Spinal cord (tissue), 10 donors: ENCODE data around the gene BCAS1. TPM values are rescaled to one million over a fixed set of nuclear protein-coding genes. Genes with fewer than 3 reads are reported as not detected.

ENCODE experiments used
- DNase-seq, 6 donors: peaks; one replicate each; pipeline versions ENCODE4 v3.0.0 to v3.0.0-alpha.2; 2013 to 2015; ENCODE audit warnings: low spot score in 6 of 6, low read depth in 4 of 6
- H3K27ac ChIP-seq: one replicate; pipeline ENCODE4 v1.5.1; 2013; ENCODE audit warnings: low read depth, low read length, control low read depth
- H3K27me3 ChIP-seq: one replicate; pipeline ENCODE4 v1.6.1; 2013; ENCODE audit warnings: low read length; ENCODE audit not compliant: control insufficient read depth, insufficient read depth
- H3K36me3 ChIP-seq: one replicate; pipeline ENCODE4 v1.6.1; 2013; ENCODE audit warnings: low read length; ENCODE audit not compliant: control insufficient read depth, insufficient read depth
- H3K4me1 ChIP-seq: one replicate; pipeline ENCODE4 v1.6.1; 2013; ENCODE audit warnings: low read length; ENCODE audit not compliant: control insufficient read depth, insufficient read depth
- H3K4me3 ChIP-seq: one replicate; pipeline ENCODE4 v1.5.1; 2013; ENCODE audit warnings: low read depth, low read length, control low read depth
- H3K9me3 ChIP-seq: one replicate; pipeline ENCODE4 v1.6.1; 2013; ENCODE audit warnings: low read length; ENCODE audit not compliant: control insufficient read depth, insufficient read depth
- WGBS: methylation state at CpG from one replicate; pipeline ENCODE4 v1.1.5; 2013; ENCODE audit warnings: missing lambda C conversion rate; ENCODE audit not compliant: insufficient coverage; 5-methylcytosine and 5-hydroxymethylcytosine counted together
- polyA plus RNA-seq, 2 donors: library from polyadenylated mRNA; unstranded; fragments of 120-200 nt; gene quantifications; one replicate each; pipeline ENCODE4 v1.2.1, GENCODE V29; 2013; ENCODE audit not compliant: insufficient read length in 2 of 2
- total RNA-seq, 2 donors: library from RNA; depleted of rRNA in 1 of 2; stranded (reverse); fragments of 120-200 nt in 1 of 2; fragments of >200 nt in 1 of 2; gene quantifications; one replicate each; pipeline versions ENCODE4 v1.2.3 to v1.2.4, GENCODE V29; 2013 to 2014
- donor health status: healthy.

BCAS1 gene
- total and polyA plus RNA-seq, 4 donors = 93.3 to 402 (median 189) TPM

DNA sequence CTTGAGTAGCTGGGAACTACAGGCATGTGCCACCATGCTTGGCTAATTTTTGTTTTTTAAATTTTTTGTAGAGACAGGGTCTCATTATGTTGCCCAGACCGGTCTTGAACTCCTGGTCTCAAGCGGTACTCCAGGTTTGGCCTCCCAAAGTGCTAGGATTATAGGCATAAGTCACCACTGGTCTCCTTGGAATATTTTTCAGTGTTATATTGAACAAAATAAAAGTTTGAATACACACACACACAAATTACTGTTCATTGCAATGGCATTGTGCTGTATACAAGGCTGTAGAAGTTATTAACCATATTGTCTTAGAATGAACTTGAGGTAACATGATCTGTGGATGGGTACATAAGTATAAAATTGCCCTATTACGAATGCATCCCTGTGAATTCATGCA, 166.1 kb downstream of the BCAS1 start:
- H3K4me1 ChIP-seq = peaks cover 3% of the 10 kb centered on the region
- H3K4me3 ChIP-seq = no peak overlapping the region
- WGBS = no CpG with 5 or more reads among the region's 3 CpGs

DNA sequence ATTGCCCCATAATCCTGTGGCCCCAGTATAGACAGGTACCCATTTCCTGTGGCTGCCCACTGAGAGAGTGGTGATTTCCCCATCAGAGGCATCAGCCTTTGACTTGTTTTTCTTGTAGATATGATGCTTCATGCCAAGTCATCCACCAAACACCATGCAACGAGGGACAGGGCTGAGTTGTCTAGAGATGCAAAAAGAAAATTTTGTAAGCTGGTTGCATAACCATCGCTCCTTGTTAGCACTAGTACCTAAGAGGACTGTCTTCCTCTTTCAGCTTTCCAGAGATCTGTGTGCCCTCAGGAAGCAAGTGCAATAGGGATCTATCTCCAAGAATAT, 166.8 kb downstream of the BCAS1 start:
- DNase-seq = no peak
- H3K4me1 ChIP-seq = peaks cover 4% of the 10 kb centered on the region
- no peak overlapping the region for H3K4me3 ChIP-seq
- 100% methylated on average over 1 of the region's 2 CpGs for WGBS
- H3K9me3 ChIP-seq = no peaks in the 10 kb centered on the region
- H3K27ac ChIP-seq = no peak overlapping the region
- no peaks in the 10 kb centered on the region for H3K27me3 ChIP-seq
- H3K36me3 ChIP-seq = no peaks in the 10 kb centered on the region

More for the DNA sequence above, 166.1 kb downstream of the BCAS1 start:
- no peak for DNase-seq
- Histone ChIP-seq H3K27me3 (no peaks in the 10 kb centered on the region), H3K27ac (no peak overlapping the region), H3K36me3 (no peaks in the 10 kb centered on the region), H3K9me3 (no peaks in the 10 kb centered on the region)

DNA sequence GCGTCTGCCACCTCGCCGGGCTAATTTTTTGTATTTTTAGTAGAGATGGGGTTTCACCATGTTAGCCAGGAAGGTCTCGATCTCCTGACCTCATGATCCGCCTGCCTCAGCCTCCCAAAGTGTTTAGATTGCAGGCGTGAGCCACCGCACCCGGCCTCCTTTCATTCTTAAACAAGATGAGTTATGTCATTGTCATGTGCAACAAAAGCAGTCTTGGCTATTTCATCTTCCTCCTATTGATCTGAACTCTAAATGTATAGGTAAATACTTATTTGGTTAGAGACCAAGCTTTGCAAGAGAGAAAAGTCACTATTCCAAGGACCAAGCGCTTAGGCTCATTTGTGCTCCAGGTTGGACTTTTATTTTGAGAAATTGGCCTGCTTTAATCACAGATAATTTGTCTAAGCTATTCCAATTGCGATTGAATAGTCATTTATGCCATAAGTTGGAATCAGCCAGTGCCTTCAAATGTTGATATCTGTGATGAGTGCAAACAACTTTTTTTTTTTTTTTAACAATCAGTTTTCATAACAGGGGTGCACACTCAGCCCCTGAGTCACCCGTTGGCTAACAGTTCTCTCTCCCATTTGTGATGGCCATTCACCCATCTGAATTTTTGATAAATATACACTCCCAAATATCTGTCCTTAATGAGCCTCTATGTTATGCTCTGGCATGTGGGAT, 167.3 kb downstream of the BCAS1 start:
- 90% methylated on average over 4 of the region's 11 CpGs for WGBS
- peaks cover 4% of the 10 kb centered on the region for H3K4me1 ChIP-seq
- H3K27ac ChIP-seq = no peak overlapping the region
- no peaks in the 10 kb centered on the region for H3K27me3 ChIP-seq
- no peak overlapping the region for H3K4me3 ChIP-seq
- no peaks in the 10 kb centered on the region for H3K36me3 ChIP-seq
- no peak for DNase-seq
- no peaks in the 10 kb centered on the region for H3K9me3 ChIP-seq

GRCh38 chr20:53901497-53902096, 168.8 kb downstream of the BCAS1 start:
- no CpG with 5 or more reads among the region's 4 CpGs for WGBS
- DNase-seq = peak in 1 of 6 donors; percentile 18

DNA sequence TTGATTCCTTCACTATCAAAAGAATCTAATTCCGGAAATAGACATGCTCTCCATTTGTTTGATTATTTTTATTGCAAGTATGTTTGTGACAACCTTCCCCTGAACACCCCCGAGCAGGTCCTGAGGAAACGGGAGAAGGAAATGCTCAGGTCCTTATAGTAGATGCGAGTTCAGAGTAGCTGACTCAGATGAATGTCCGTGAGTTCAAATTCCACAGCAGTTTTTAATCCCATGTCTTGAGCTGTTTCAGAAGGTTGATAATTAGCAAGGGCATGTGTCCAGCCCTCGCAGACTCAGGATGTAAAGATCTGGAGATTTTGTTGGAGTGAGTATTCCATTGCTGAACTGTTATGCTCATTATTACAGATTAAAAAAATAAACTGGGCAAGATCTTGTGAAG, 169.3 kb downstream of the BCAS1 start:
- peak overlapping the region; percentile 4 for H3K27ac ChIP-seq
- no peaks in the 10 kb centered on the region for H3K27me3 ChIP-seq
- 74% methylated on average over 3 of the region's 6 CpGs for WGBS
- peaks cover 4% of the 10 kb centered on the region for H3K4me1 ChIP-seq
- no peak overlapping the region for H3K4me3 ChIP-seq
- no peaks in the 10 kb centered on the region for H3K9me3 ChIP-seq
- no peaks in the 10 kb centered on the region for H3K36me3 ChIP-seq
- DNase-seq = no peak

More at GRCh38 chr20:53901497-53902096, 168.8 kb downstream of the BCAS1 start:
- H3K27ac ChIP-seq = no peak overlapping the region
- H3K27me3 ChIP-seq = no peaks in the 10 kb centered on the region
- H3K4me1 ChIP-seq = peaks cover 4% of the 10 kb centered on the region
- no peaks in the 10 kb centered on the region for H3K9me3 ChIP-seq
- no peak overlapping the region for H3K4me3 ChIP-seq
- no peaks in the 10 kb centered on the region for H3K36me3 ChIP-seq

- DNase-seq = peak in 1 of 6 donors; percentile 22
- no peaks in the 10 kb centered on the region for H3K9me3 ChIP-seq
- no CpG with 5 or more reads among the region's 4 CpGs for WGBS
- peaks cover 4% of the 10 kb centered on the region for H3K4me1 ChIP-seq
- H3K4me3 ChIP-seq = no peak overlapping the region
- no peaks in the 10 kb centered on the region for H3K36me3 ChIP-seq
- H3K27me3 ChIP-seq = no peaks in the 10 kb centered on the region
- peak overlapping the region; percentile 4 for H3K27ac ChIP-seq
These were observed 169.9 kb downstream of the BCAS1 start for GRCh38 chr20:53900380-53900999.

DNA sequence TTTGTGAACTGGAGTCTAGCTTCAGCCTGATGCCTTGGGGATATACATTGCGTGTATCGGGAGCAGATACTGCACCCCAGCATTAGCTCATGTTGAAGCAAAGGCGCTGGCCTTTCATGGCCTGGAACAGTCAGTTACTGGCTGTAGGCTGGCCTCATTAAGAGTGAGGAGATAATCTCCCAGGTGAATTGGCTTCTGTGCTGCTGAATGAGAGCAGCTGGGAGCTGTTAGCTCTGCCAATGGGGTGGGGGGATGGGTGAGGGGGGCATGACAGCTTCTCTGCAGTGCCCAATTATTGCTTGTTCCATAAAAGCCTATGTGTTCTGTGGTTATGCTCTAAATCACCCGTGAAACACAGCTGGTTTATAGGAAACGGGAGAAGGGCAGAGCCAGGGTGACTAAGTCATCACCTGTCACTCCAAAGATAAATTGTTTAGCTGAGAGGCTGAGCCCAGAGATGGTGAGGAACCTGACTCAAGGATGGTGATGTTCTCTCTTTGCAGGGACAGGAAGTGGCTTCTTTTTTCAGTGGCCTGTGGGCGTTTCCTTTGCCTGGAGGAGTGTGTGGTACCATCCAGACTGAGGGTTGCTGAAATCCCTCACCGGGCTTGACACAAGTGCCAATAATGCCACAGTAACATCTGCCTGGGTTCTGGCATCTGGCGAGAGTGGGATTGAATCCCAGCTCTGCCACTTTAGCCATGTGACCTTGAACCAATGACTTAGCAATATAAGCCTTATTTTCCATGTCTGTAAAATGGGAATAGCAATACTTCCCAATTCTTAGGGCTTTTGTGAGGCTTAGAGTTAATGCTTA, 170.8 kb downstream of the BCAS1 start:
- 75% methylated on average over 2 of the region's 8 CpGs for WGBS
- H3K9me3 ChIP-seq = no peaks in the 10 kb centered on the region
- H3K36me3 ChIP-seq = no peaks in the 10 kb centered on the region
- peaks cover 4% of the 10 kb centered on the region for H3K4me1 ChIP-seq
- no peak overlapping the region for H3K27ac ChIP-seq
- DNase-seq = peak in 2 of 6 donors; percentile 24 to 55
- no peak overlapping the region for H3K4me3 ChIP-seq
- H3K27me3 ChIP-seq = no peaks in the 10 kb centered on the region

DNA sequence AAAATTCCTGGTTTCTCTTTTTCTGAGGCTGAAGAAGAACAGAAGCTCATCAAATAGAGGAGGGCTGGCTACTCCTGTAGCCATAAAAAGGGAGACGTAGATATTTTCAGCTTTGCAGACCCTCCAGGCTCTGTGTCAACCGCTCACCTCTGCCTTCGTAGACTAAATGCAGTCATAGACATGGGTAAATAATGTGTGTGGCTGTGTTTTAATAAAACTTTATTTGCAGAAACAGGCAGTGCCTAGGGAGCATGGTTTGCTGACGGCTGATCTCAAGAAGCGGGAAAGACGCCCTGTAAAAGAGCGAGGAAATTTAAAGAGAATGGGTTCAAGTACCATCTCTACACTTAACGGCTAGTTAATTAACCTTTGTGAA, 171.8 kb downstream of the BCAS1 start:
- Histone ChIP-seq H3K9me3 (no peaks in the 10 kb centered on the region), H3K4me1 (peaks cover 4% of the 10 kb centered on the region), H3K27ac (no peak overlapping the region), H3K36me3 (no peaks in the 10 kb centered on the region), H3K4me3 (no peak overlapping the region), H3K27me3 (no peaks in the 10 kb centered on the region)
- WGBS = 93% methylated on average over 3 of the region's 8 CpGs
- no peak for DNase-seq

DNA sequence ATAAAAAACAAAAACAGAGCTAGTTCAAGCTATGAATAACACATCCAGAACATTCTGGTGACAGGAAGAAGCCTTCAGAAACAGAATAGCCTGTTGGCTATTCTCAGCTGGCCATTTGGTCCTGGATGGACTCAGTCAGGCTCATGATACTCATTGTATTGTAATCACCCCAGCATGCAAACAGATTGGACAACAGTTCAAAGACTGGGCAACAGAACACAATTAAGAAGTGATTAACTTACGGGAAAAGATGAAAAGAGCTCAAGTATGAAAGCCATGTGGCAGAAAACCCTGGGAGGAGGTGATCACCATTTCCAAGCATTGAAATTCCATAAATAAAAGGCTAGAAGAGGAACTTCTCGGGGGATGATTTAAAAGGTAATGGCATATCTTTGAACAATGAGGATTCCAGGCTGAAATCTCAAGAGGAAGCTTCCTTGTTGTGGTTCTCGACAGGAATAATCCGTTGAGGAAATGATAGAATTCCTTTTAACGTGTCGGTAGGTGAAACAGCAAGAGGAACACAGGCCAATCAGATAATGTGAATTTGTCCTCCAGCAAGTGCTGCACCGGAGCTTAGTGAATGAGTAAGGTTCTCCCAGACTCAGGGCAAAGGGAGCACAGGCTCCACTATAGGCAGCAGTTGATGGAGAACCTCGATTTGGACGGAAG, 172.4 kb downstream of the BCAS1 start:
- Histone ChIP-seq H3K27me3 (no peaks in the 10 kb centered on the region), H3K36me3 (no peaks in the 10 kb centered on the region), H3K27ac (no peak overlapping the region), H3K4me3 (no peak overlapping the region), H3K9me3 (no peaks in the 10 kb centered on the region), H3K4me1 (peaks cover 4% of the 10 kb centered on the region)
- DNase-seq = no peak
- WGBS = 64% methylated on average over 7 of the region's 9 CpGs
